Upper lobe of left lung (tissue), 6 donors: ENCODE data around the gene CHCHD1. TPM values are rescaled to one million over a fixed set of nuclear protein-coding genes. Genes with fewer than 3 reads are reported as not detected.

Experiments
- ATAC-seq, 2 donors: fragments of 200-7000 bp; cut with Tn5 transposase; one replicate each; pipeline ENCODE4 v1.9.1; 2022; ENCODE audit warnings: mild to moderate bottlenecking in 2 of 2, moderate library complexity in 2 of 2; ENCODE audit not compliant: low FRiP score in 2 of 2
- DNase-seq, 2 donors: peaks; one replicate each; pipeline ENCODE4 v3.0.0-alpha.2; 2019 to 2020
- H3K27ac ChIP-seq, 4 donors: fragments of 200-600 bp; sonication (generic); one replicate each; pipeline ENCODE4 v1.5.1; 2016 to 2019
- H3K27me3 ChIP-seq, 4 donors: fragments of 200-600 bp; sonication (generic); one replicate each; pipeline ENCODE4 v1.5.1; 2017 to 2019
- H3K36me3 ChIP-seq, 4 donors: fragments of 200-600 bp; sonication (generic); one replicate each; pipeline ENCODE4 v1.5.1; 2016 to 2019
- H3K4me1 ChIP-seq, 4 donors: fragments of 200-600 bp; sonication (generic); one replicate each; pipeline ENCODE4 v1.5.1; 2018 to 2019
- H3K4me3 ChIP-seq, 4 donors: fragments of 200-600 bp; sonication (generic); one replicate each; pipeline ENCODE4 v1.5.1; 2017 to 2019; ENCODE audit warnings: mild to moderate bottlenecking in 2 of 4, moderate library complexity in 1 of 4
- H3K9me3 ChIP-seq, 4 donors: fragments of 200-600 bp; sonication (generic); one replicate each; pipeline ENCODE4 v1.5.1; 2018 to 2019
- CTCF ChIP-seq, 6 experiments: fragments of 450-650 bp in 4 of 6; fragments of 200-600 bp in 2 of 6; sonication (generic) in 2 of 6; IDR thresholded peaks; one replicate each; pipeline ENCODE4 v1.5.1; 2016 to 2019; ENCODE audit warnings: antibody characterized with exemption in 6 of 6
- EP300 ChIP-seq, 4 donors: sonication (generic); formaldehyde crosslinking; IDR thresholded peaks; one replicate each; pipeline ENCODE4 v1.5.1; 2017; ENCODE audit warnings: antibody characterized with exemption in 4 of 4, control low read depth in 2 of 4
- POLR2A ChIP-seq, 4 donors: fragments of 450-650 bp; IDR thresholded peaks; one replicate each; pipeline ENCODE4 v1.5.1; 2016 to 2017; ENCODE audit warnings: antibody characterized with exemption in 4 of 4, mild to moderate bottlenecking in 2 of 4
- POLR2AphosphoS5 ChIP-seq, 2 donors: sonication (generic); formaldehyde crosslinking; IDR thresholded peaks; one replicate each; pipeline ENCODE4 v1.5.1; 2017; ENCODE audit warnings: antibody characterized with exemption in 2 of 2
- WGBS, 2 donors: methylation state at CpG; one replicate each; pipeline ENCODE4 v1.1.5; 2017 to 2018; 5-methylcytosine and 5-hydroxymethylcytosine counted together
- total RNA-seq, 6 donors: library from RNA; depleted of rRNA in 4 of 6; stranded (reverse); fragments of >200 nt in 4 of 6; gene quantifications; one replicate each; pipeline versions ENCODE4 v1.1.0 to v1.2.1, GENCODE V29; 2016 to 2021
- donor health status: DM: no; HTN: no; CAD: no; lungs with moderate emphysema.
- donor health status: DM: no; HTN: yes; CAD: no; lungs with severe emphysema.

The CHCHD1 gene
- total RNA-seq, 6 donors from 2014 or later: 16.8 to 34.9 (median 19.4) TPM

GRCh38 chr10:73814896-73815718 lies 33.3 kb downstream of the CHCHD1 start:
- DNase-seq (peak in 1 of 2 donors; percentile 80), ATAC-seq (no peak)
- peak in 1 of 6 experiments; percentile 31 for TF ChIP-seq CTCF (IDR thresholded peaks at IDR 0.05)
- no peak for TF ChIP-seq POLR2AphosphoS5 (IDR thresholded peaks at IDR 0.05)
- H3K4me3 ChIP-seq: no peak overlapping the region
- H3K36me3 ChIP-seq: peaks cover 0 to 49% (median 24%) of the 10 kb centered on the region in 4 donors
- peak overlapping the region in 2 of 4 donors; percentile 24 to 52 for H3K27ac ChIP-seq
- H3K9me3 ChIP-seq: no peaks in the 10 kb centered on the region
- peaks cover 14 to 37% (median 23%) of the 10 kb centered on the region in 4 donors for H3K4me1 ChIP-seq
- H3K27me3 ChIP-seq: no peaks in the 10 kb centered on the region
- WGBS, 2 donors: 85 to 86% methylated on average over 18 to 21 of the region's 22 CpGs

- Histone ChIP-seq H3K4me1 (peaks cover 8 to 33% (median 18%) of the 10 kb centered on the region in 4 donors), H3K36me3 (peaks cover 0 to 49% (median 24%) of the 10 kb centered on the region in 4 donors), H3K4me3 (no peak overlapping the region), H3K9me3 (no peaks in the 10 kb centered on the region), H3K27me3 (no peaks in the 10 kb centered on the region), H3K27ac (peak overlapping the region in 3 of 4 donors; percentile 24 to 52 (median 39))
- no peak for TF ChIP-seq CTCF (IDR thresholded peaks at IDR 0.05)
- TF ChIP-seq POLR2A (IDR thresholded peaks at IDR 0.05): no peak
- no peak for TF ChIP-seq POLR2AphosphoS5 (IDR thresholded peaks at IDR 0.05)
- TF ChIP-seq EP300 (IDR thresholded peaks at IDR 0.05): no peak
- DNase-seq: no peak
- ATAC-seq: no peak
These were observed 33.8 kb downstream of the CHCHD1 start for GRCh38 chr10:73815719-73816030.

DNA sequence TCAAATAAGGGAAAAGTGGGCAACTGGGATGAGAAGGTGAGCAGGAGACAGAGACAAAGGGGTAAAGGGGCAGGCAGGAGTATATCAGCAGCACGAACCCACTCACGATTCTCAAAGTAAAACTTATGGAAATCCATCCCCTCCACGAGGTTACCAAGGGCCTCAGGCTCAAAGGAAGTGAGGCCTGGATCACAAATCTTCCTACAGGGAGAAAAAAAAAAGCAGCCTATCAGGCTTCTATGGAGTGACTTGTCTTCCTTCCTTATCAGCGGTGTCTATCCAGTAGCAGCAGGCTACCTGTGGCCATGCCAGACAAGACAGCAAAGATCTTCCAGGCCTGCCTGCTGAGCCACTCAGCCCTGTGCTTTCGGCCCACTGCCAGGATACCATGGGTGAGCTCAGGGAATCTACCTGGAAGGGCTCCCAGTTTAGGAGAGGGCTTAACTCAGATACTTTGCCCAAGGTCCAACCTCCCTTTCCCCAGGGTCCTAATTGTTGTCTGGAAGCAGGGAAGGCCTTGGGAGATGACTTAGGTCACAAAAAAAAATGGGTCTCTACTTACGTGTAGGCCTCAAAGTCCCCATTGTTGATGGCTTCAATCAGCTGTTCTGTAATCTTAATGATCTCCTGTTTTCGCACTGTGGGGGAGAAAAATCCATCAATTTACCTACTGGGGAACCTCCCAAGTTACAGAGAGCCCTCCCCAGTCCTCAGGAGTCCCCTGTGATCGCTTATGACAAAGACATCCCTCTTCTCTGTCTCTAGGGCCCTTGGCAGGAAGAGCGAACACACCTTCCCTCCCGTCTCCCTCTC lies 35.3 kb downstream of the CHCHD1 start:
- Histone ChIP-seq H3K4me3 (no peak overlapping the region), H3K36me3 (peaks cover 0 to 60% (median 26%) of the 10 kb centered on the region in 4 donors), H3K27ac (peak overlapping the region; percentile 24 to 69 (median 51)), H3K9me3 (no peaks in the 10 kb centered on the region), H3K27me3 (no peaks in the 10 kb centered on the region), H3K4me1 (peaks cover 8 to 32% (median 17%) of the 10 kb centered on the region in 4 donors)
- peak in 1 of 2 donors; percentile 35 for DNase-seq
- 80 to 83% methylated on average over 10 of the region's 10 CpGs for WGBS, 2 donors
- no peak for ATAC-seq
- no peak for TF ChIP-seq EP300 (IDR thresholded peaks at IDR 0.05)
- no peak for TF ChIP-seq POLR2AphosphoS5 (IDR thresholded peaks at IDR 0.05)
- no peak for TF ChIP-seq POLR2A (IDR thresholded peaks at IDR 0.05)
- no peak for TF ChIP-seq CTCF (IDR thresholded peaks at IDR 0.05)

GRCh38 chr10:73817826-73818225 lies 36.0 kb downstream of the CHCHD1 start:
- H3K27ac ChIP-seq: peak overlapping the region in 1 of 4 donors; percentile 32

More at GRCh38 chr10:73817826-73818225, 36.0 kb downstream of the CHCHD1 start:
- no peaks in the 10 kb centered on the region for H3K9me3 ChIP-seq
- 95 to 96% methylated on average over 4 to 5 of the region's 5 CpGs for WGBS, 2 donors
- H3K36me3 ChIP-seq: peaks cover 0 to 58% (median 27%) of the 10 kb centered on the region in 4 donors
- DNase-seq (no peak), ATAC-seq (no peak)
- H3K4me1 ChIP-seq: peaks cover 8 to 28% (median 17%) of the 10 kb centered on the region in 4 donors
- H3K4me3 ChIP-seq: no peak overlapping the region
- TF ChIP-seq POLR2A (IDR thresholded peaks at IDR 0.05) (no peak), EP300 (IDR thresholded peaks at IDR 0.05) (no peak), POLR2AphosphoS5 (IDR thresholded peaks at IDR 0.05) (no peak), CTCF (IDR thresholded peaks at IDR 0.05) (no peak)
- no peaks in the 10 kb centered on the region for H3K27me3 ChIP-seq
